NB4 (cell line): Measurements from ENCODE around the gene BPIFB6.

Experiments
- DNase-seq: peaks from one replicate; pipeline ENCODE4 v3.0.0; 2010; ENCODE audit warnings: low read depth
- H3K4me3 ChIP-seq: one replicate; pipeline ENCODE4 v1.5.1; 2011; ENCODE audit warnings: mild to moderate bottlenecking, low read depth, low read length, moderate library complexity
- CTCF ChIP-seq: IDR thresholded peaks from one replicate; pipeline ENCODE4 v1.5.1; 2012; ENCODE audit warnings: low read depth, low read length
- MYC ChIP-seq: IDR thresholded peaks from 2 replicates; pipeline ENCODE4 v1.6.1; 2011; ENCODE audit warnings: low read depth, low read length
- POLR2A ChIP-seq: IDR thresholded peaks from 2 replicates; pipeline ENCODE4 v1.6.1; 2011; ENCODE audit warnings: mild to moderate bottlenecking; ENCODE audit not compliant: insufficient read length; ENCODE audit errors: extremely low read depth
- TF ChIP-seq, protein P1 (sequence below): IDR thresholded peaks from 2 replicates; pipeline ENCODE4 v1.6.1; 2011; ENCODE audit warnings: low read depth, low read length

BPIFB6 gene

DNA sequence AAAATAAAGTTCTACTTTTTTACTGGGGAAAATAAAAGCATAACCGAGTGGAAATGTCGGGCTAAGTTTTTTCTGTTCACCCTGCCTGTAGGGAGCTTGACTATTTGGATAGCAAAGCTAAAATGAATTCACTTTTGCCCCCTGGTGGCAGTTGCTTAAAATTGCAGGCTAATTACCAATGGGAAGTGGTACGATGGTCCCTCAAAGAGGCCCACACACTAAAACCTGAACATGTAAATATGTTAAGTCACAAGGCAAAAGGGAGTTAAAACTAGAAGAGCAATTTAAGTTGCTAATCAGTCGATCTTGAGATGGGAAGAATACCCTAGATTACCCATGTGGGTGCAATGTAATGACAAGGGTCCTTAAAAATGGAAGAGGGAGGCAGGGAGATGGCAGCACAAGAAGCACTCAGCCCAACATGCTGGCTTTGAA, 26.3 kb upstream of the BPIFB6 start:
- TF ChIP-seq CTCF (peak; percentile 80), MYC (no peak)
- no peak overlapping the region for H3K4me3 ChIP-seq
- peak; percentile 73 for DNase-seq

DNA sequence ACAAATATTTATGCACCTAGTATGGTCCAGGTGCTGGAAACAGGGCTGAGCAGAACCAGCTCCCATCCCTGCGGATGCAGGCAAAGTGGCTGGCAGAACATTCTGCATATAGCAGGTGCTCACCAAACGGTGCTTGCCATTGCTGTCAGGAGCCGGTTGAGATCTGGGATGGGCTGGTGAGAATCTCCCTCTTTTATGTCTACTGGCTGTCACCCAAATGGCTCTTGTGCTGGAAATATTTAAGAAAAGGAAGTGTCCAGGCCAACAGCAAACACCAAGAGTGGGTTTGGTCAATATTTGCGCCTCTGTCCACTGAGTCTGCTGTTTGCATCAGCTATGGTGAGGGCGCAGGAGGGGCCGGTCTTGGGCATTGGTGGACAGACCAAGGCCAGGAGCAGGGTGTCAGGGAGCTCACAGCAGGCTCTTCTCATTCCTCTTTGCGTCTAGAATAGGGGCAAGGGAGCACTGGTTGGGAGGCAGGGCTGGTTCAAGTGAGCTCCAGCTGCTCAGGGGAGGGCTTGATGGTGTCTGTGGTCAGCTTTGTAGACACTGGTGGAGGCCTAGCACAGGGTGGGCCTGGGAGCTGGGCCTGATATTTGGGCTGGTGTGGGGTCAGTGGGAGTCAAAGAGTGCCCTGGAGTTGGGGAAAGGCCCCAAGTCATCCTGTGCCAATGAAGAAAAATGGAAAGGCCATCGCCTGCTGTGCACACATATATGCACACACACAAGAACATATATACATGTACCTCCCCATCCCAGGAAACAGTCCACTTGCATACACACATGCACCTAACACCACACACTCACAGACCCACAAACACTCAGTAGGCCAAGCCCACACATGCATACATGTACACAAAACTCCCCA, 25.3 kb upstream of the BPIFB6 start:
- DNase-seq = no peak
- no peak for TF ChIP-seq POLR2A
- H3K4me3 ChIP-seq = no peak overlapping the region

DNA sequence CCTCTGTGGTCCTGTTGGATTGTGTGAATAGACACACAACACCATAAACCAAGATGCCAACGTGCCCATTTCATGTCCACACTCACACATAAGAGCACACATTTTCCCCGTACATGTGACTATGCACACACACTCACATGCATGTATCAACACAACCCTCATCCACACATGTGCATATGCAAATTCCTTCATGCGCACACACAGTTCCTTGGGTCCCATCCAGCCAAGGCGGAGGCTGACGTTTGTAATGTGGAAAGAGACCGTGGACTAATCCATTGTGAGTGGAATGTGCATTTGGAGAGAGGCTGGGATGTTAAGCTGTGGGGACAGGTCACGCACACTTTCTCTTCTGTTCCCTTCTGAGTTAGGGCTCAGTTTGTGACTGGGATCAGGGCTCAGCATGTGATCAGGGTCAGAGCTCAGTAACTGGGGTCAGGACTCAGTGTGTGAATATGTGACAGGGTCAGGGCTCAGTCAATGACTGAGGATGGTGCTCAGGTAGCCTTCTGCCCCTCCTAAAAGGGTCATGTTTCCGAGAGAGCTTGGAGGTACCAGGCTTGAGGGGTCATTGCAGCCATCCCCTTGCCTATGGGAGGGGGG, 24.6 kb upstream of the BPIFB6 start:
- no peak overlapping the region for H3K4me3 ChIP-seq
- no peak for DNase-seq
- TF ChIP-seq CTCF (no peak), MYC (no peak), POLR2A (no peak)
- TF ChIP-seq, protein P1, sequence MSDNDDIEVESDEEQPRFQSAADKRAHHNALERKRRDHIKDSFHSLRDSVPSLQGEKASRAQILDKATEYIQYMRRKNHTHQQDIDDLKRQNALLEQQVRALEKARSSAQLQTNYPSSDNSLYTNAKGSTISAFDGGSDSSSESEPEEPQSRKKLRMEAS = no peak

DNA sequence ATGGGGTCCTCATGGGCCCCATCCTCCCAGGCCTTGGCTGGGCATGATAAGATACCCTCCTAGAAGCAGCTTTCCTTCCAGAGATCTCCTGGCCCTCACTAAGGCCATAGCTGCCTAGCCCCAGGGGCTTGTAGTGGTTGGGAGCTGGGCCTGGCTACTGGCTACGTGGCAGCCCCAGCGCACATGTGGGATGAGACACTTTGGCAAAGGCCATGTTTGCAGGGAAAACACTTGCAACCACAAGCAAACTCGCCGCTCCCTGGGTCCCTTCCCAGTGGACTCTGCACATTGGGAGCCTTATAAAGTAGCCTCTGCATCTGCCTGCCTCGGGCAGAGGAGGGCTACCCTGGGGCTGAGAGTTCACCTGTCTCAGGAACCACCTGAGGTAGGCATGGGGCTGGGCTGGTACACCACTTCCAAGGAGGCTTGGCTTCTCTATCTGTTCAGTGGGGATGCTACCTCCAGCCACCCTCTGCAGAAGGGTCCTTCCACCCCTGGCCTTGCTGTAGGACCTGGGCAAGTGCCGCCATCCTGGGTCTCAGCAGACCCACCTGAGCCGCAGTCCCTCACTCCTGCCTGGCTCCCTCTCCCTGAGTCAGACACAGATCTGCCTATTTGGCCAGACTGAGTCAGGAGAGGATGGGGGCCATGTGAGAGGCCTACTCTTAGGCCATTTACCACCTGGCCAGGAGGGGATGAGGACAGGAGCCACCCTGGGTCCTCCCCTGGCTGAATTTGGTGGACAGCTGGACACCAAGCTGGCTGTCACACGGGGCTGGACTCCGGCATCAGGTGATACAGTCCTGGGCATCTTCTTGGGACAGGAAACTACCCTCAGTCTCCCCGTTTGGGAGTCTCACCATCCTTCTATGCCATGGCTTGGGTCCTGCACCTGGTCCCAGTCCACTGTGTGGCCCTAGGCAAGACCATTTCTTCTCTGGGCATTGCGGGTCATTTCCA, 23.8 kb upstream of the BPIFB6 start, which contains the start of gene BPIFB2:
Gene BPIFB2 (plus strand): TSS at position 329 of the 960 bp plus-strand sequence. CDS start 871 bp downstream, outside the sequence.
- no peak for DNase-seq
- no peak for TF ChIP-seq MYC
- no peak within 1 kb of the TSS for H3K4me3 ChIP-seq

DNA sequence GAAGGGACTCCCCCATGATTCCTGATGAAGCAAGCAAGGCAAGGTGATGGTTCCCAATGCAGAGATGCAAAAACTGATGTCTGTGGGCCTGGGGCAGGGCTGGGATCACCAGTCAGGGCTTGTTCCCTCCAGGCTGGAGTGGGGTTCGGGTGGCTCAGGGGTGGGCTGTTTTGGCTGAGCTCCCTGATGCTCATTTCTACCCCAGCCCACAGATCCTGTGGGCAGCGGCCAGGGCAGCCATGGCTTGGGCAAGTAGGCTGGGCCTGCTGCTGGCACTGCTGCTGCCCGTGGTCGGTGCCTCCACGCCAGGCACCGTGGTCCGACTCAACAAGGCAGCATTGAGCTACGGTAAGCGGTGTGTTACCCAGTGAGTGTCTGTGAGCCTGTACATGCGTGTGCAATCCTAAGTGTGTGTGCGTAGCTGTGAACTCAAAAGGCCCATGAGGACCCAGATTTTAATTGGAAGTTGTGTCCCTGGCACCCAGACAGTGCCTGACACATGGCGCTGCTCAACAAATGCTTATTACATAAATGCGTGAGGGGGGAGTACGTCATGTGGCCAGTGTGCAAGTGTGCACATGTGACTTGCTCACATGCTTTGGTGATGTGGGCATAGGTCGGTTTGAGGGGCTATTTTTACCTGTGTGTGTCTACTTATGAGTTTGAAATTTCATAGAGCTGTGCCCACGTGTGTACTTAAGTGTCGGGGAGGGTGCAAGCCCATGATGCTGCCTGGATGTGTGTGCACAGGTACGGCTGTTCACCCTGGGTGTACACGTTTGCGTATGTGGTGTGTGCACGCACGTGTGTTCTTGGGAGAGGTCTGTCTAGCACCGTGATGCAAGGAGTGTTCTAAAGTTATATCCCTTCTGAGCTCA, 22.9 kb upstream of the BPIFB6 start:
- no peak overlapping the region for H3K4me3 ChIP-seq
- no peak for DNase-seq
- no peak for TF ChIP-seq CTCF
- TF ChIP-seq POLR2A = no peak
- TF ChIP-seq, protein P1 = no peak
- no peak for TF ChIP-seq MYC

GRCh38 chr20:33009214-33010132, 22.0 kb upstream of the BPIFB6 start:
- TF ChIP-seq, protein P1 = no peak
- no peak for TF ChIP-seq CTCF
- TF ChIP-seq MYC = no peak
- no peak overlapping the region for H3K4me3 ChIP-seq
- no peak for DNase-seq
